Esophagus squamous epithelium (tissue), 4 donors: Measurements from ENCODE around the gene PQBP1.

Experiments
- POLR2A ChIP-seq, 4 donors: fragments of 450-650 bp; IDR thresholded peaks; one replicate each; pipeline ENCODE4 v1.6.1; 2017; ENCODE audit warnings: antibody characterized with exemption in 4 of 4, mild to moderate bottlenecking in 4 of 4, moderate library complexity in 3 of 4
- TF ChIP-seq, protein P1 (sequence below), 6 experiments: fragments of 450-650 bp in 4 of 6; fragments of 200-600 bp in 2 of 6; sonication (generic) in 2 of 6; IDR thresholded peaks; one replicate each; pipeline ENCODE4 v1.5.1; 2016 to 2019; ENCODE audit warnings: antibody characterized with exemption in 6 of 6, mild to moderate bottlenecking in 4 of 6, moderate library complexity in 4 of 6

GRCh38 chrX:48902135-48902534 is 4.4 kb downstream of the PQBP1 start:
- TF ChIP-seq, protein P1, sequence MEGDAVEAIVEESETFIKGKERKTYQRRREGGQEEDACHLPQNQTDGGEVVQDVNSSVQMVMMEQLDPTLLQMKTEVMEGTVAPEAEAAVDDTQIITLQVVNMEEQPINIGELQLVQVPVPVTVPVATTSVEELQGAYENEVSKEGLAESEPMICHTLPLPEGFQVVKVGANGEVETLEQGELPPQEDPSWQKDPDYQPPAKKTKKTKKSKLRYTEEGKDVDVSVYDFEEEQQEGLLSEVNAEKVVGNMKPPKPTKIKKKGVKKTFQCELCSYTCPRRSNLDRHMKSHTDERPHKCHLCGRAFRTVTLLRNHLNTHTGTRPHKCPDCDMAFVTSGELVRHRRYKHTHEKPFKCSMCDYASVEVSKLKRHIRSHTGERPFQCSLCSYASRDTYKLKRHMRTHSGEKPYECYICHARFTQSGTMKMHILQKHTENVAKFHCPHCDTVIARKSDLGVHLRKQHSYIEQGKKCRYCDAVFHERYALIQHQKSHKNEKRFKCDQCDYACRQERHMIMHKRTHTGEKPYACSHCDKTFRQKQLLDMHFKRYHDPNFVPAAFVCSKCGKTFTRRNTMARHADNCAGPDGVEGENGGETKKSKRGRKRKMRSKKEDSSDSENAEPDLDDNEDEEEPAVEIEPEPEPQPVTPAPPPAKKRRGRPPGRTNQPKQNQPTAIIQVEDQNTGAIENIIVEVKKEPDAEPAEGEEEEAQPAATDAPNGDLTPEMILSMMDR (IDR thresholded peaks at IDR 0.05): no peak
- TF ChIP-seq POLR2A (IDR thresholded peaks at IDR 0.05): no peak
